OCI-LY3 (cell line): ENCODE results near the gene RAB31.

Experiments used
- H2AFZ ChIP-seq: fragments of 200-600, 300-600 bp; shearing (Covaris generic); 2 replicates; pipeline ENCODE4 v1.6.0; 2014; ENCODE audit warnings: antibody characterized with exemption, low read depth, low read length
- H3K27ac ChIP-seq: fragments of 200-600, 300-600 bp; sonication (generic); 2 replicates; pipeline ENCODE4 v1.5.1; 2014; ENCODE audit warnings: mild to moderate bottlenecking, low read length, moderate library complexity, mixed read lengths
- H3K27me3 ChIP-seq: fragments of 200-600, 300-600 bp; sonication (generic); 2 replicates; pipeline ENCODE4 v1.6.1; 2014; ENCODE audit warnings: low read depth, low read length, mixed read lengths
- H3K36me3 ChIP-seq: fragments of 200-600, 300-600 bp; sonication (generic); replicated peaks from 2 replicates; pipeline ENCODE3; 2014; ENCODE audit warnings: low read depth, low read length, mixed read lengths
- H3K4me1 ChIP-seq: fragments of 300-600, 200-600 bp; sonication (generic); 2 replicates; pipeline ENCODE4 v1.6.1; 2014; ENCODE audit warnings: low read length, mixed read lengths
- H3K4me2 ChIP-seq: fragments of 200-600, 300-600 bp; sonication (generic); 2 replicates; pipeline ENCODE4 v1.6.1; 2014; ENCODE audit warnings: low read length, mixed read lengths
- H3K4me3 ChIP-seq: fragments of 300-600, 200-600 bp; sonication (generic); 2 replicates; pipeline ENCODE4 v1.5.1; 2014; ENCODE audit warnings: antibody characterized with exemption, mild to moderate bottlenecking, low read length, moderate library complexity
- H3K79me2 ChIP-seq: fragments of 300-600, 200-600 bp; shearing (Covaris generic); 2 replicates; pipeline ENCODE4 v1.6.1; 2014; ENCODE audit warnings: mild to moderate bottlenecking, low read length, mixed read lengths
- H3K9ac ChIP-seq: fragments of 300-600, 200-600 bp; shearing (Covaris generic); 2 replicates; pipeline ENCODE4 v1.6.0; 2014; ENCODE audit warnings: mild to moderate bottlenecking, low read length, moderate library complexity
- H3K9me3 ChIP-seq: fragments of 200-600, 300-600 bp; shearing (Covaris generic); 2 replicates; pipeline ENCODE4 v1.6.1; 2014; ENCODE audit warnings: low read length, mixed read lengths; ENCODE audit not compliant: insufficient read depth
- H4K20me1 ChIP-seq: fragments of 200-600, 300-600 bp; sonication (generic); 2 replicates; pipeline ENCODE4 v1.6.1; 2016; ENCODE audit warnings: low read length, mixed read lengths; ENCODE audit not compliant: insufficient read depth
- CTCF ChIP-seq: fragments of 200-600, 300-600 bp; sonication (generic); IDR thresholded peaks from 2 replicates; pipeline ENCODE4 v1.5.1; 2014; ENCODE audit warnings: antibody characterized with exemption, low read length, low read depth
- EZH2phosphoT487 ChIP-seq: fragments of 200-600 bp; shearing (Covaris generic); IDR thresholded peaks from 2 replicates; pipeline ENCODE4 v1.6.1; 2018; ENCODE audit warnings: antibody characterized with exemption, mixed run types, low read depth

RAB31 gene

DNA sequence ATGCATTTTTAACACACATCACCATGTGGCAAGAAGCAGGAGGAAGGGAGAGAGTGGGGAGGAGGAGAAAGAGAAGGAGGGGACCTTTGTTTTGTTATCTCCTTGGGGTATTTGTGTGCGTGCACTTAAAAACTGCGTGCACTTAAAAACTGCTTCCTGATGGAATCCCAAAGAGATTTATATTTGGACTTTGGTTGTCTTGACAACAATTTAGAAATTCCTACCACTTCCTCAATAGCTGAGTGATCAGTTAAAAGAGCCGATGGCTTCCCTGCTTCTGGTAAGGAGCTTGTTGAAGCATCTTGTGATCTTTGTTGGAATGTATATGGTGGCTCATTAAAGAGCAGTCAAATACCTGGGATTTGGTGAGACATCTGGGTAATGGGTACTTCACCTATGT lies 4.5 kb downstream of the RAB31 start:
- Histone ChIP-seq H3K4me2 (no peak overlapping the region), H3K4me3 (no peak overlapping the region), H3K79me2 (no peaks in the 10 kb centered on the region), H2AFZ (no peak overlapping the region), H4K20me1 (no peaks in the 10 kb centered on the region), H3K36me3 (peaks cover 6% of the 10 kb centered on the region), H3K9me3 (peaks cover 4% of the 10 kb centered on the region; the same call in 1 of the 2 replicates), H3K9ac (no peak overlapping the region), H3K4me1 (peaks cover 37% of the 10 kb centered on the region), H3K27me3 (no peaks in the 10 kb centered on the region), H3K27ac (no peak overlapping the region)
- no peak for TF ChIP-seq CTCF
- no peak for TF ChIP-seq EZH2phosphoT487

DNA sequence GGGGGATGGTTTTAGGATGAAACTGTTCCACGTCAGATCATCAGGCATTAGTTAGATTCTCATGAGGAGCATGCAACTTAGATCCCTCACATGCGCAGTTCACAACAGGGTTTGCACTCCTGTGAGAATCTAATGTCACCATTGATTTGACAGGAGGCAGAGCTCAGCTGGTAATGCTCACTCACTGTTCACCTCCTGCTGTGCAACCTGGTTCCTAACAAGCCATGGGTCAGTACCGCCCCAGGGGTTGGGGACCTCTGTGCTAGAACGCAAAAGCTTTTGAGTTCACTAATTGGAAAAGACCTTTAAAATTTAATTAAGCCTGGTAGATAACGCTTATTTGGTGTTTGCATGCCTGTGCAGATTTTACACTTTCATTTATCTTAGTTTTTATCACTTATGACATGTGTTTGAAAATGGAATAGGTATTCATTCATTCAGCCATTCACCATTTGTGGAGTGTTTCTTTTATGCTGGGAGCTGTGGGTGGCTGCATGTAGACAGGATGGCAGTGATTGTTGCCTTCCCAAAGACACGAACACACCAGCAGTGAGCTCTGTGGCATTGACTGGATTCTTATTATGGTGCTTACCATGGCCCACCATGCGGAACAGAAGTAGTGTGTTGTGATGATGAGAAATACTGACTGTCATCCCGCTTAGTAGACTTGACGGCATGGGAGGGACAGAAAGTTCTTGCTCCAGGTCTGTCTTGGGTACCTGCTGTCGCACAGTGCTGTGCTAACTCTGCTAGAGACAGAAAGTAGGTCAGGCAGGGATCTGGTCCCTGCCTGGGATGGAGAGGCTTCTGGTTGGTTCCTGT lies 6.4 kb downstream of the RAB31 start:
- Histone ChIP-seq H3K79me2 (no peaks in the 10 kb centered on the region), H3K4me3 (no peak overlapping the region)

DNA sequence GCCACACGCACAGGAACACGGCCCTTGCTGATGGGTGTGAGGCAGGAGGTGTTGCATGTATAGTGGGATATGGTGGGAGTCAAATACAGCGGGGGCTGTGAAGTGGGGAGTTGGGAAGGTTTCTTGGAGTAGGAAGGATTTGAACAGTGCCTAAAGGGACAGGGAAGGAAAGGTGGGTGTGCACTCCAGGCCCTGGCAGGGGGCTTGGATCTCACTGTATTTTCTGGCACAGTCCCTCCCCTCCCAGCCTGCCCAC lies 6.9 kb downstream of the RAB31 start:
- H2AFZ ChIP-seq, result no peak overlapping the region
- no peaks in the 10 kb centered on the region for H3K27me3 ChIP-seq
- TF ChIP-seq EZH2phosphoT487 (no peak), CTCF (no peak)
- peaks cover 31% of the 10 kb centered on the region for H3K4me1 ChIP-seq
- H3K27ac ChIP-seq, result no peak overlapping the region
- H3K36me3 ChIP-seq, result peaks cover 6% of the 10 kb centered on the region
- H3K9me3 ChIP-seq, result peaks cover 4% of the 10 kb centered on the region; the same call in 1 of the 2 replicates
- H3K9ac ChIP-seq, result no peak overlapping the region
- H4K20me1 ChIP-seq, result no peaks in the 10 kb centered on the region
- no peaks in the 10 kb centered on the region for H3K79me2 ChIP-seq
- no peak overlapping the region for H3K4me3 ChIP-seq
- no peak overlapping the region for H3K4me2 ChIP-seq

More for the DNA sequence above, 6.4 kb downstream of the RAB31 start:
- no peaks in the 10 kb centered on the region for H4K20me1 ChIP-seq
- no peak overlapping the region for H3K9ac ChIP-seq
- no peak overlapping the region for H3K4me2 ChIP-seq
- H3K4me1 ChIP-seq, result peaks cover 36% of the 10 kb centered on the region
- peaks cover 4% of the 10 kb centered on the region; the same call in 1 of the 2 replicates for H3K9me3 ChIP-seq
- H2AFZ ChIP-seq, result no peak overlapping the region
- no peaks in the 10 kb centered on the region for H3K27me3 ChIP-seq
- H3K36me3 ChIP-seq, result peaks cover 6% of the 10 kb centered on the region
- no peak overlapping the region for H3K27ac ChIP-seq
- TF ChIP-seq CTCF (no peak), EZH2phosphoT487 (no peak)

DNA sequence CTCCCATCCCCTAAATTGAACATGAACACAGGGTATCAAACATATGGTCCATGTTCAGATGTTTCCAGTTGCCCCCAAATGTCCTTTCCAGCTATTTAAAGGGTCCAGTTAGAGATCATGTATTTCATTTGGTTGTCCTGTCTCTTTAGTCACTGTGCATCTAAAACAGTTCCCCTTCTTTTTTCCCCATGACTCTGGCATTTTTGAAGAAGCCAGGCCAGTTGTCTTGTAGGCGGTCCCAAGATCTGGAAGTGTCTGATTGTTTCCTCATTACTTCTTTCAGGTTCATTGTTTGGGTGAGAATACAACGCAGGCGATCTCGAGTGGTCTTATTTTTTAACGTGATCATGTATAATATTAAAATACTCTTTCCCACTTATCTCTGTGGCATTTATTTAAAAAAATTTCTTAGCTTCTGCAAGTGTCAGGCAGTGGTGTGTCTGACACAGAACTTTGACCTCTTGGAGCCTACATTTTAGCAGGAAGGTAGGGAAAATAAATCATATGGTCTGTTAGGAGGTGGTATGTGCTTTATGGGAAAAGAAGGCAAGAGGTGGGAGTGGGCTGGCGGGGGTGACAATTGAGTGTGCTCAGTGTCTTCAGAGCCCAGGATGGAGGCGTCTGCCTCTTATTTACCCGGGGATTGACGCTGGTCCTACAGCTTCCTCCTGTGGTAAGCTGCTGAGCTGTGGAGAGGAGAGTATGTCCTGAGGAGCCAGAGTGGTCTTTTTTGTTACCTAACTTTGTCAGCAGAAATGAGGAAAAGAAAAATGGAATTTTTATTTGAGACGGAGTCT lies 8.1 kb downstream of the RAB31 start:
- Histone ChIP-seq H3K4me1 (peaks cover 19% of the 10 kb centered on the region), H3K4me3 (no peak overlapping the region), H2AFZ (no peak overlapping the region), H3K9ac (no peak overlapping the region), H3K27me3 (no peaks in the 10 kb centered on the region), H4K20me1 (no peaks in the 10 kb centered on the region), H3K4me2 (no peak overlapping the region), H3K79me2 (no peaks in the 10 kb centered on the region), H3K9me3 (peaks cover 4% of the 10 kb centered on the region; the same call in 1 of the 2 replicates), H3K27ac (no peak overlapping the region), H3K36me3 (peaks cover 6% of the 10 kb centered on the region)
- TF ChIP-seq CTCF (no peak), EZH2phosphoT487 (no peak)
